ENCODE measurements around the gene CD96. TPM values are rescaled to one million over a fixed set of nuclear protein-coding genes. Genes with fewer than 3 reads are reported as not detected.
A peak's percentile ranks its signal among the peaks of the same experiment; 100 is the strongest.

CD96 gene
- total RNA-seq, 1 experiment from 2014 or later: 0.13 TPM

- no peaks in the 10 kb centered on the region for H3K9me3 ChIP-seq (replicated peaks)
- no peaks in the 10 kb centered on the region for H3K27me3 ChIP-seq (replicated peaks)
- H3K27ac ChIP-seq: no peak overlapping the region
- H3K4me3 ChIP-seq: no peak overlapping the region
- no peak for DNase-seq (ENCODE audit: low read depth in 1 of 2, low spot score in 2 of 2)
- peaks cover 11% of the 10 kb centered on the region for H3K4me1 ChIP-seq (replicated peaks)
- H3K36me3 ChIP-seq: no peaks in the 10 kb centered on the region
Observed at GRCh38 chr3:111607240-111607920, 65.4 kb downstream of the CD96 start.

DNA sequence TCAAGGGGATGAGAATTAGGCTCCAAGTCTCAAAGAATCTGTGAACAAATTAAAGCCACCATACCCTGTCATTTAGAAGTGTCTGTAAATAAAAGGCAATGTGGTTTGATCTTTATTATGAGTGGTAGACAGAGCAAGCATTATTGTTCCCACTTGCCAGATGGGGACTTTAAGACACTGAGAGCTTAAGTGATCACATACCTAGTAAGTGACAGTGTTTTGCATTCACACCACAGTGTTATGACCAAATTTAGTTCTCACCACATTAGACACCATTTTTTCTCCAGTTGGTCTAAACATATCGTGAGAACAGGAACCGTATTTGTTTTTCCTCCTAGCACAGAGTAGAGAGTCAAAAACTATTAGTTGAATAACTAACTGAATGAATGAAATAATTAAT is 66.4 kb downstream of the CD96 start:
- Histone ChIP-seq H3K36me3 (no peaks in the 10 kb centered on the region), H3K27ac (no peak overlapping the region), H3K4me1 (replicated peaks) (peaks cover 11% of the 10 kb centered on the region), H3K27me3 (replicated peaks) (no peaks in the 10 kb centered on the region), H3K9me3 (replicated peaks) (no peaks in the 10 kb centered on the region), H3K4me3 (no peak overlapping the region)
- DNase-seq (ENCODE audit: low read depth in 1 of 2, low spot score in 2 of 2): no peak

DNA sequence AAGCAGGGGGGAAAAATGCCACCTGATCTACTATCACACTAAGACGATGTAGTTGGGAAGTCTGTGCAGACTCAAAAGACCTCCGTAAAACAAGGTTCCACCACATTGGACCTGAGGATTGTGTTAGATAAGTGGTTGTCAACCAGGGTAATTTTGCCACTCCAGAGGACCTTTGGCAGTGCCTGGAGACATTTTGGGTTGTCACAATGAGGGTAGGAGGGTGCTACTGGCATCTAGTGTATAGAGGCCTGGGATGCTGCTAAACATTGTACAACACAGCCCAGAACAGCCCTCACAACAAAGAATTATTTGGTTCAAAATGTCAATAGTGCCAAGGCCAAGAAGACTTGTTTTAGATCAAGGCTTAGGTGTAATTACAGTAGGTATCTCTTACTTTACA is 67.7 kb downstream of the CD96 start:
- Histone ChIP-seq H3K27me3 (replicated peaks) (no peaks in the 10 kb centered on the region), H3K27ac (no peak overlapping the region), H3K4me1 (replicated peaks) (peaks cover 10% of the 10 kb centered on the region), H3K36me3 (no peaks in the 10 kb centered on the region), H3K4me3 (no peak overlapping the region), H3K9me3 (replicated peaks) (no peaks in the 10 kb centered on the region)
- DNase-seq (ENCODE audit: low read depth in 1 of 2, low spot score in 2 of 2): no peak

DNA sequence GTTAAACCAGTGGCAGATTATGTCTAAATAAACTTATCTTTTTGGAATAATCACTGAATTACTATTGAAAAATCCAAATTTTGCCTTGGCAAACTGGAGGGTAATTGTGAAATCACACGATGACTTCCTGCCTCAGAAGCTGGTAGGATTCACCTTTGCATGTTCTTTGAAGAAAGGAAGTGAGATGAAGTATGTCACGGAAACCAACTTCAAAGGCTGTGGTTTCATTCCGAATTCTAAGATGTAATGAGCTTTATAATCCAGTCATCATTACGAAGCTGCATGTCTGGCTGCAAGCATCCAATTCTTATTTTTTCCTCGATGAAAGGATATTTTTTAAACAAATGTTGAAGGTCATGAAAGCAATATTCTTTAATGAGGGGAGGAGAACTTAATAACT is 68.2 kb downstream of the CD96 start:
- no peak for DNase-seq (ENCODE audit: low read depth in 1 of 2, low spot score in 2 of 2)
- H3K27ac ChIP-seq: no peak overlapping the region

GRCh38 chr3:111610612-111611054 is 68.6 kb downstream of the CD96 start:
- peaks cover under 1% of the 10 kb centered on the region for H3K4me1 ChIP-seq (replicated peaks)
- no peaks in the 10 kb centered on the region for H3K27me3 ChIP-seq (replicated peaks)
- no peak overlapping the region for H3K4me3 ChIP-seq
- no peak overlapping the region for H3K27ac ChIP-seq
- H3K36me3 ChIP-seq: no peaks in the 10 kb centered on the region
- H3K9me3 ChIP-seq (replicated peaks): no peaks in the 10 kb centered on the region
- no peak for DNase-seq (ENCODE audit: low read depth in 1 of 2, low spot score in 2 of 2)

More for the DNA sequence above, 68.2 kb downstream of the CD96 start:
- Histone ChIP-seq H3K9me3 (replicated peaks) (no peaks in the 10 kb centered on the region), H3K27me3 (replicated peaks) (no peaks in the 10 kb centered on the region), H3K36me3 (no peaks in the 10 kb centered on the region), H3K4me1 (replicated peaks) (peaks cover 5% of the 10 kb centered on the region), H3K4me3 (no peak overlapping the region)

- no peaks in the 10 kb centered on the region for H3K36me3 ChIP-seq
- no peak for DNase-seq (ENCODE audit: low read depth in 1 of 2, low spot score in 2 of 2)
Observed at GRCh38 chr3:111613294-111613693, 71.3 kb downstream of the CD96 start.

GRCh38 chr3:111615880-111616279 is 73.9 kb downstream of the CD96 start:
- Histone ChIP-seq H3K4me3 (no peak overlapping the region), H3K36me3 (no peaks in the 10 kb centered on the region), H3K27me3 (replicated peaks) (no peaks in the 10 kb centered on the region), H3K27ac (no peak overlapping the region), H3K4me1 (replicated peaks) (peaks cover 21% of the 10 kb centered on the region), H3K9me3 (replicated peaks) (no peaks in the 10 kb centered on the region)
- no peak for DNase-seq (ENCODE audit: low read depth in 1 of 2, low spot score in 2 of 2)

More at GRCh38 chr3:111613294-111613693, 71.3 kb downstream of the CD96 start:
- H3K9me3 ChIP-seq (replicated peaks): no peaks in the 10 kb centered on the region
- H3K27me3 ChIP-seq (replicated peaks): no peaks in the 10 kb centered on the region
- H3K4me1 ChIP-seq (replicated peaks): no peaks in the 10 kb centered on the region; the same call in 1 of the 2 replicates
- no peak overlapping the region for H3K27ac ChIP-seq
- no peak overlapping the region for H3K4me3 ChIP-seq

DNA sequence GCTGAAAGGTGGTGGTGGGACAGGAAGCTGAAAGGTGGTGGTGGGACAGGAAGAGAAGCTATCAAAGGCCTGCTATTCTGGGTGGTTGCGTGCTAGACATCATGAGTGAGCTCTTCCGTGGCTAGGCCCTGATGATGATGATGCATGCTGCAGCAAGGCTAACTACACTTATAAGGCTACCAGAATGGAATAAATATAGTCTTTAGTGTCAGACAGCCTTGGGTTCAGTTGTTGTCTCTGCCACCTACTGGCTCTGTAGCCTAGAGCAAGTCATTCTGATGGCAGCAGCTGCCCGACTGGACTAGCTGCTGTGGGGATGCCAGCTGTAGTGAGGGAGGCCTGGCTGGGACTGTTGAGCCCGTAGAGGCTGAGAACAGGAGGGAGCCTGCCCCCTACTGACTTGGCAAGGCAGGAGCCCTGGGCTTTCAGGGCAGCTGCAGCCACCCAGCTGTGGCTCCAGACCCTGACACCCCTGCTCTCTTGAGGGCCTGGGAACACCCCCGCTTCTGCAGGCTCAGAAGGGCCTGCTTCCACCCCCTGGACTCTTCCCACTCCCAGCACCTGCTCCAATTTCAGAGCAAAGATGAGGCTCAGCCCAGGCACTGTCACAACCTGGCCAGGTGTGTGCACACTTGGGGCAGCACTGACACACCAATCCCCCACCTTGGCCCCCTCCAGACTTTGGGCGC is 74.6 kb downstream of the CD96 start:
- peak in 1 of 2 experiments; percentile 47 for DNase-seq (ENCODE audit: low read depth in 1 of 2, low spot score in 2 of 2)
- Histone ChIP-seq H3K36me3 (no peaks in the 10 kb centered on the region), H3K27ac (no peak overlapping the region), H3K4me3 (no peak overlapping the region), H3K9me3 (replicated peaks) (no peaks in the 10 kb centered on the region), H3K4me1 (replicated peaks) (peaks cover 21% of the 10 kb centered on the region), H3K27me3 (replicated peaks) (no peaks in the 10 kb centered on the region)

DNA sequence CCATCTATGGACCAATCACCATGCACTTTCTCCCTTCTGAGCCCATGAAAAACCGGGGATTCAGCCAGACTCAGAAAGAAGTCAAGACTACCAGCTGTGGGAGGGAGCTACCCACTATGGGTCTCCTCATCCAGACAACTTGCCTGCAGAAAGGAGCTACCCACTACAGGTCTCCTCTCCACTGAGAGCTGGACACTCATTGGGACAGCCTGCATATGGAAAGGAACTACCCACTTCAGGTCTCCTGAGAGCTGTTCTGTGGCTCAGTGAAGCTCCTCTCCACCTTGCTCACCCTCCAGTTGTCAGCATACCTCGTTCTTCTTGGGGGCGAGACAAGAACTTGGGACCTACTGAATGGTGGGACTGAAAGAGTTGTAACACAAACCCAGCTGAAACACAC is 75.4 kb downstream of the CD96 start:
- H3K27me3 ChIP-seq (replicated peaks): no peaks in the 10 kb centered on the region
- peaks cover 21% of the 10 kb centered on the region for H3K4me1 ChIP-seq (replicated peaks)
- no peaks in the 10 kb centered on the region for H3K36me3 ChIP-seq
- no peak overlapping the region for H3K27ac ChIP-seq
- no peak overlapping the region for H3K4me3 ChIP-seq
- no peaks in the 10 kb centered on the region for H3K9me3 ChIP-seq (replicated peaks)
- DNase-seq (ENCODE audit: low read depth in 1 of 2, low spot score in 2 of 2): no peak

- no peaks in the 10 kb centered on the region for H3K27me3 ChIP-seq (replicated peaks)
- DNase-seq (ENCODE audit: low read depth in 1 of 2, low spot score in 2 of 2): no peak
- no peaks in the 10 kb centered on the region for H3K36me3 ChIP-seq
Observed at GRCh38 chr3:111617912-111618601, 76.1 kb downstream of the CD96 start.

GRCh38 chr3:111618945-111619344 is 76.9 kb downstream of the CD96 start:
- DNase-seq (ENCODE audit: low read depth in 1 of 2, low spot score in 2 of 2): no peak
- peaks cover 21% of the 10 kb centered on the region for H3K4me1 ChIP-seq (replicated peaks)
- H3K36me3 ChIP-seq: no peaks in the 10 kb centered on the region
- H3K27me3 ChIP-seq (replicated peaks): no peaks in the 10 kb centered on the region
- no peak overlapping the region for H3K27ac ChIP-seq
- no peak overlapping the region for H3K4me3 ChIP-seq
- H3K9me3 ChIP-seq (replicated peaks): no peaks in the 10 kb centered on the region

More at GRCh38 chr3:111617912-111618601, 76.1 kb downstream of the CD96 start:
- no peaks in the 10 kb centered on the region for H3K9me3 ChIP-seq (replicated peaks)
- H3K4me3 ChIP-seq: no peak overlapping the region
- H3K27ac ChIP-seq: no peak overlapping the region
- peaks cover 21% of the 10 kb centered on the region for H3K4me1 ChIP-seq (replicated peaks)

DNA sequence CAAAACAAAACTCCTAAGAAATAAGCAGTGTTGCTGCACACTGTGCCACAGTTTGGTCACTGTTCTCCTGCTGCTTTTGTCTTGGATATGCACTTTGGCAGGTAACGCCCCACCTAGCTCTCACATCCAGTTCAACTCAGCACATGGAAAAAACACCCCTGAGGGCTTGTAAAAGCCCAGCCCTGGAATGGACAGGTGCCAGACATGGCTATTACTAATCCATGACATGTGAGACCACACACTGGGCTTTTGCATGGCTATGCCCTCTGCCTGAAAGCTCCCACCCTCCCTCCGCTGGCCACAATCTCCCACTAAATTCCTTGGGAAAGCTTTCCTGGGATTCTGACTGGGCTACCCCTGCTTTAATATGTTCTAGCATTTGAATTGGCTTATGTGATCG is 77.8 kb downstream of the CD96 start:
- no peaks in the 10 kb centered on the region for H3K27me3 ChIP-seq (replicated peaks)
- peak overlapping the region; percentile 58 for H3K27ac ChIP-seq
- H3K9me3 ChIP-seq (replicated peaks): no peaks in the 10 kb centered on the region
- H3K4me1 ChIP-seq (replicated peaks): peaks cover 21% of the 10 kb centered on the region
- DNase-seq (ENCODE audit: low read depth in 1 of 2, low spot score in 2 of 2): peak; percentile 75 to 82
- H3K4me3 ChIP-seq: no peak overlapping the region
- H3K36me3 ChIP-seq: no peaks in the 10 kb centered on the region

DNA sequence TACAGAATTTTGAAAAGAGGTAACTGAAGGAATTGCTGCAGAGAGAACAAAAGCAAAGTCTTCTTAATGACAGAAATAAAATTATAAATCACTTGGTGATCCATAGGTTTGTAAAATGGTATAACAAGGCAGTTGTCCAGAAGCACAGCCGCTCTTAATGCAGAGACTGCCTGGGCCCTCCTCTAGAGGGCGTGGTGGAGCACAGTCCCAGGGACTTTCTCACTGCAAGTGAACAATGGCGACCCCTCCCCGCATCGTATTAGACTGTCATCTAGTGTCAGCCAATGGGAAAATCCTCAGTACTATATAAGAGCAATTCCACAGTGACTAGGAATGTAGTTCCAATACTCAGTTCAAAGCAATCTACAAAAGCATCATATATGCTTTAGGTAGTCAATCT is 79.5 kb downstream of the CD96 start:
- no peaks in the 10 kb centered on the region for H3K36me3 ChIP-seq
- H3K9me3 ChIP-seq (replicated peaks): no peaks in the 10 kb centered on the region
- no peak overlapping the region for H3K4me3 ChIP-seq
- DNase-seq (ENCODE audit: low read depth in 1 of 2, low spot score in 2 of 2): no peak
- H3K27me3 ChIP-seq (replicated peaks): no peaks in the 10 kb centered on the region
- no peak overlapping the region for H3K27ac ChIP-seq
- peaks cover 21% of the 10 kb centered on the region for H3K4me1 ChIP-seq (replicated peaks)

DNA sequence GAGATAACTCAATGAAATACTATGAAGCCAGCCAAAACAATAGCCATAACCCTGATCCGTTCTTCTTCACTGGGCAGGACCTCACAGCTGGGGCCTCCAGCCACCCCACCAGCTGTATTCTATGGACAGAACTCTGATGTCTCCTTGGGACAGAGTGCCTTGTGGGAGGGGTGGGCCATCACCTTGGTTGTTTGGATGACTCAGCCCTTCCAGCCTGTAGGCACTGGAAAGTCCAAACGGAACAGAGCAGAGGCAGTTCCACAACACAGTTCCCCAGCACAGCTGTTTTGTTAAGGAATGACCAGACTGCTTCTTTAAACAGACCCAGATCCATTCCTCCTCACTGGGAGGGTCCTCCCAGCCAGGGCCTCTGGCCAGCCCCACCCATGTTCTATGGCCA is 85.1 kb downstream of the CD96 start:
- H3K27me3 ChIP-seq (replicated peaks): no peaks in the 10 kb centered on the region
- no peak overlapping the region for H3K4me3 ChIP-seq
- 0 out of 2 replicates have a peak, but pooled peaks cover 2% of the 10 kb centered on the region for H3K9me3 ChIP-seq (replicated peaks)
- H3K36me3 ChIP-seq: no peaks in the 10 kb centered on the region
- H3K27ac ChIP-seq: no peak overlapping the region
- DNase-seq (ENCODE audit: low read depth in 1 of 2, low spot score in 2 of 2): peak; percentile 23 to 58
- H3K4me1 ChIP-seq (replicated peaks): peaks cover 8% of the 10 kb centered on the region
